OCI-LY3 (cell line): ENCODE data around the gene IRS2.

Experiments used
- EZH2phosphoT487 ChIP-seq: fragments of 200-600 bp; shearing (Covaris generic); IDR thresholded peaks from 2 replicates; pipeline ENCODE4 v1.6.1; 2018; ENCODE audit warnings: antibody characterized with exemption, mixed run types, low read depth
- TF ChIP-seq, protein P1 (sequence below): fragments of 200-600, 300-600 bp; sonication (generic); IDR thresholded peaks from 2 replicates; pipeline ENCODE4 v1.5.1; 2014; ENCODE audit warnings: antibody characterized with exemption, low read length, low read depth

DNA sequence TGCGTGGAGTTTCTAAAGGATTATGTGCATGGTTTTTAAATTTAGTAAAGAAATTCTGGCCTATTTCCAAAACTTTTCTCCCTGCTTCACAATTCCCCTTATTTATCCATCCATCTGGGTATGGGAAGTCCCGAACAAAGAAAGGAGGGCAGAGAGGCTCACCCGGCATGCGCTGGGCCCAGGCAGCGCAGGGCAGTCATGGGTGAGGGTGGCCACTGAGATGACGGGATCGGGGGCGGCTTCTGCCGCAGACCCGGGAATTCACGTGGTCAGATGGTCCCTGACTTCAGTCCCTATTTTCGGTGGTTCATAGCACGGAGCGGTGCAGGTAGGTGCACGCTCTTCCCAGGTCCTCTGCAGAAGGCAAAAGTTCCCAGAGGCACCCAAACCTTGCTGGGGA, 14.5 kb downstream of the IRS2 start:
- TF ChIP-seq, protein P1, sequence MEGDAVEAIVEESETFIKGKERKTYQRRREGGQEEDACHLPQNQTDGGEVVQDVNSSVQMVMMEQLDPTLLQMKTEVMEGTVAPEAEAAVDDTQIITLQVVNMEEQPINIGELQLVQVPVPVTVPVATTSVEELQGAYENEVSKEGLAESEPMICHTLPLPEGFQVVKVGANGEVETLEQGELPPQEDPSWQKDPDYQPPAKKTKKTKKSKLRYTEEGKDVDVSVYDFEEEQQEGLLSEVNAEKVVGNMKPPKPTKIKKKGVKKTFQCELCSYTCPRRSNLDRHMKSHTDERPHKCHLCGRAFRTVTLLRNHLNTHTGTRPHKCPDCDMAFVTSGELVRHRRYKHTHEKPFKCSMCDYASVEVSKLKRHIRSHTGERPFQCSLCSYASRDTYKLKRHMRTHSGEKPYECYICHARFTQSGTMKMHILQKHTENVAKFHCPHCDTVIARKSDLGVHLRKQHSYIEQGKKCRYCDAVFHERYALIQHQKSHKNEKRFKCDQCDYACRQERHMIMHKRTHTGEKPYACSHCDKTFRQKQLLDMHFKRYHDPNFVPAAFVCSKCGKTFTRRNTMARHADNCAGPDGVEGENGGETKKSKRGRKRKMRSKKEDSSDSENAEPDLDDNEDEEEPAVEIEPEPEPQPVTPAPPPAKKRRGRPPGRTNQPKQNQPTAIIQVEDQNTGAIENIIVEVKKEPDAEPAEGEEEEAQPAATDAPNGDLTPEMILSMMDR, result no peak
- no peak for TF ChIP-seq EZH2phosphoT487
